Cortex of kidney (tissue), 1 donor: Measurements from ENCODE around the gene RCAN2.

Source experiments
- DNase-seq: peaks from one replicate; lab custom pipeline; 2025; lab: John Stamatoyannopoulos, UW

The RCAN2 gene

GRCh38 chr6:46254946-46255345, 236.3 kb downstream of the RCAN2 start:
- no peak for DNase-seq

GRCh38 chr6:46254331-46254730, 236.9 kb downstream of the RCAN2 start:
- no peak for DNase-seq

GRCh38 chr6:46251583-46252339, 239.5 kb downstream of the RCAN2 start:
- DNase-seq = no peak

GRCh38 chr6:46248143-46248542, 243.1 kb downstream of the RCAN2 start:
- no peak for DNase-seq

GRCh38 chr6:46246727-46247126, 244.5 kb downstream of the RCAN2 start:
- no peak for DNase-seq

GRCh38 chr6:46246081-46246480, 245.2 kb downstream of the RCAN2 start:
- no peak for DNase-seq

GRCh38 chr6:46244670-46245069, 246.6 kb downstream of the RCAN2 start:
- no peak for DNase-seq

GRCh38 chr6:46243754-46244153, 247.5 kb downstream of the RCAN2 start:
- DNase-seq = no peak

GRCh38 chr6:46242921-46243320, 248.3 kb downstream of the RCAN2 start:
- DNase-seq = no peak

- no peak for DNase-seq
Measured at GRCh38 chr6:46240866-46241565, 250.2 kb downstream of the RCAN2 start.

- no peak for DNase-seq
Measured at GRCh38 chr6:46236752-46237151, 254.5 kb downstream of the RCAN2 start.

GRCh38 chr6:46235242-46235641, 256.0 kb downstream of the RCAN2 start:
- DNase-seq = no peak

- DNase-seq = no peak
Measured at GRCh38 chr6:46234700-46235099, 256.5 kb downstream of the RCAN2 start.

GRCh38 chr6:46234156-46234556, 257.1 kb downstream of the RCAN2 start:
- DNase-seq = no peak

GRCh38 chr6:46233129-46233528, 258.1 kb downstream of the RCAN2 start:
- DNase-seq = no peak

- DNase-seq = no peak
Measured at GRCh38 chr6:46222286-46222685, 269.0 kb downstream of the RCAN2 start.

- DNase-seq = no peak
Measured at GRCh38 chr6:46221222-46221793, 269.9 kb downstream of the RCAN2 start.

GRCh38 chr6:46220352-46221221, 270.7 kb downstream of the RCAN2 start:
- DNase-seq = no peak

GRCh38 chr6:46219661-46220060, 271.6 kb downstream of the RCAN2 start:
- DNase-seq = no peak

- no peak for DNase-seq
Measured at GRCh38 chr6:46218457-46218856, 272.8 kb downstream of the RCAN2 start.

- no peak for DNase-seq
Measured at GRCh38 chr6:46217671-46218131, 273.5 kb downstream of the RCAN2 start.

- DNase-seq = no peak
Measured at GRCh38 chr6:46216879-46217278, 274.4 kb downstream of the RCAN2 start.
